ENCODE data around the gene ATP13A1.
A peak's percentile ranks its signal among the peaks of the same experiment; 100 is the strongest.

ATP13A1 gene

GRCh38 chr19:19645233-19645870 lies 18.1 kb downstream of the ATP13A1 start:
- DNase-seq (ENCODE audit: low spot score) = no peak
- peak overlapping the region; percentile 79 for H3K27ac ChIP-seq
- CTCF ChIA-PET = interaction anchor here (1.2 to 2.3 kb wide), 2 partner anchors 113 kb away, joined by 4 to 33 read pairs; no protein-coding TSS in a partner anchor
- POLR2A ChIA-PET (ENCODE audit: low non-redundant PET) = no interaction called here
- TF ChIP-seq CTCF (conservative IDR thresholded peaks at IDR 0.05; ENCODE audit: low read depth) = no peak

- ChIA-PET CTCF (interaction anchor here (0.6 to 2.3 kb wide), 17 partner anchors 8 to 157 kb away, joined by 3 to 33 read pairs (median 4); no protein-coding TSS in a partner anchor), POLR2A (ENCODE audit: low non-redundant PET) (no interaction called here)
- TF ChIP-seq CTCF (conservative IDR thresholded peaks at IDR 0.05; ENCODE audit: low read depth) = peak; percentile 64
- peak overlapping the region; percentile 79 for H3K27ac ChIP-seq
- DNase-seq (ENCODE audit: low spot score) = no peak
Observed at GRCh38 chr19:19644054-19644388, 19.5 kb downstream of the ATP13A1 start.

- POLR2A ChIA-PET (ENCODE audit: low non-redundant PET) = no interaction called here
- CTCF ChIA-PET = interaction anchor here (0.6 to 2.3 kb wide), 19 partner anchors 9 to 1513 kb away, joined by 3 to 33 read pairs (median 4); no protein-coding TSS in a partner anchor
- peak; percentile 86 for DNase-seq (ENCODE audit: low spot score)
- H3K27ac ChIP-seq = peak within 1 kb of the TSS; percentile 79
- TF ChIP-seq CTCF (conservative IDR thresholded peaks at IDR 0.05; ENCODE audit: low read depth) = peak; percentile 95
Observed at GRCh38 chr19:19643158-19644053, 20.1 kb downstream of the ATP13A1 start, which contains the start of gene GMIP. GMIP (minus strand) TSS chr19:19643657; CDS start chr19:19643529, 128 bp downstream.

GRCh38 chr19:19642506-19643157 lies 20.8 kb downstream of the ATP13A1 start:
- no peak for TF ChIP-seq CTCF (conservative IDR thresholded peaks at IDR 0.05; ENCODE audit: low read depth)
- ChIA-PET CTCF (interaction anchor here (0.7 to 2.3 kb wide), 2 partner anchors 16 to 110 kb away, joined by 3 to 33 read pairs; no protein-coding TSS in a partner anchor), POLR2A (ENCODE audit: low non-redundant PET) (no interaction called here)
- no peak for DNase-seq (ENCODE audit: low spot score)
- H3K27ac ChIP-seq = peak overlapping the region; percentile 79

GRCh38 chr19:19637523-19638251 lies 25.8 kb downstream of the ATP13A1 start:
- H3K27ac ChIP-seq = no peak overlapping the region
- no peak for TF ChIP-seq CTCF (conservative IDR thresholded peaks at IDR 0.05; ENCODE audit: low read depth)
- no peak for DNase-seq (ENCODE audit: low spot score)
- POLR2A ChIA-PET (ENCODE audit: low non-redundant PET) = no interaction called here
- CTCF ChIA-PET = no interaction called here

GRCh38 chr19:19637186-19637522 lies 26.3 kb downstream of the ATP13A1 start:
- POLR2A ChIA-PET (ENCODE audit: low non-redundant PET) = no interaction called here
- no peak for TF ChIP-seq CTCF (conservative IDR thresholded peaks at IDR 0.05; ENCODE audit: low read depth)
- H3K27ac ChIP-seq = peak overlapping the region; percentile 10; the same call in 1 of the 2 replicates
- CTCF ChIA-PET = no interaction called here
- DNase-seq (ENCODE audit: low spot score) = no peak

Measured in RWPE1 (cell line).